ENCODE results near the gene ZNF136. TPM values are rescaled to one million over a fixed set of nuclear protein-coding genes. Genes with fewer than 3 reads are reported as not detected.

Gene ZNF136
- total and polyA plus RNA-seq, 9 of the 15 experiments (the other 6 are each of a cell fraction or from before 2014, with no cell fraction given) = 1.0 to 5.3 (median 3.1) TPM

GRCh38 chr19:12237143-12237839, 74.4 kb downstream of the ZNF136 start:
- POLR2A ChIA-PET = interaction anchor here (0.6 kb wide), 1 partner anchor 75 kb away, joined by 3 read pairs; the partner anchor contains the start of gene ZNF136
- WGBS (ENCODE audit: insufficient coverage, low coverage, missing lambda C conversion rate) = 12% methylated on average over 30 of the region's 37 CpGs
- no peak for FAIRE-seq
- ATAC-seq = no peak
- Histone ChIP-seq H3K9ac (ENCODE audit: insufficient read depth in 1 of 2, low read depth in 2 of 2, low read length in 2 of 2) (no peak overlapping the region; a peak in 1 of 4 replicates), H3K27ac (ENCODE audit: extremely low read depth, low read depth, low read length) (no peak overlapping the region), H3K9me1 (ENCODE audit: control insufficient read depth, insufficient read depth, low read length) (no peaks in the 10 kb centered on the region), H2AFZ (ENCODE audit: low read depth, low read length) (no peak overlapping the region), H3K36me3 (ENCODE audit: control insufficient read depth, insufficient read depth, low read length) (no peaks in the 10 kb centered on the region), H3K4me2 (ENCODE audit: insufficient read depth, low read length) (no peak overlapping the region), H4K20me1 (replicated peaks; ENCODE audit: control insufficient read depth, insufficient read depth, low read length) (no peaks in the 10 kb centered on the region), H3K79me2 (ENCODE audit: control insufficient read depth, insufficient read depth, low read length) (no peaks in the 10 kb centered on the region), H3K4me1 (replicated peaks in 1 of 2; ENCODE audit: control insufficient read depth in 2 of 2, insufficient read depth in 2 of 2, low read length in 2 of 2) (peaks cover 0 to 7% of the 10 kb centered on the region in 2 experiments; a peak in 2 of 5 replicates), H3K4me3 (no peak overlapping the region), H3K27me3 (ENCODE audit: control insufficient read depth in 2 of 2, insufficient read depth in 2 of 2, low read length in 2 of 2) (peaks cover 7 to 11% of the 10 kb centered on the region in 2 experiments; a peak in 3 of 5 replicates), H3K9me3 (replicated peaks; ENCODE audit: control insufficient read depth, insufficient read depth, low read depth, low read length) (no peaks in the 10 kb centered on the region)
- no TSS peak for BruUV-seq (replicated peaks)
- intact Hi-C loops (cut with micrococcal nuclease) = no loop called here
- CTCF ChIA-PET (ENCODE audit: low intra/inter-chr PET ratio) = no interaction called here
- in situ Hi-C loops (cut with MboI) = no loop called here
- DNase-seq (ENCODE audit: extremely low read depth in 1 of 4, low spot score in 3 of 4) = peak in 3 of 4 experiments; percentile 14 to 27 (median 26)
- TF ChIP-seq, protein P1, sequence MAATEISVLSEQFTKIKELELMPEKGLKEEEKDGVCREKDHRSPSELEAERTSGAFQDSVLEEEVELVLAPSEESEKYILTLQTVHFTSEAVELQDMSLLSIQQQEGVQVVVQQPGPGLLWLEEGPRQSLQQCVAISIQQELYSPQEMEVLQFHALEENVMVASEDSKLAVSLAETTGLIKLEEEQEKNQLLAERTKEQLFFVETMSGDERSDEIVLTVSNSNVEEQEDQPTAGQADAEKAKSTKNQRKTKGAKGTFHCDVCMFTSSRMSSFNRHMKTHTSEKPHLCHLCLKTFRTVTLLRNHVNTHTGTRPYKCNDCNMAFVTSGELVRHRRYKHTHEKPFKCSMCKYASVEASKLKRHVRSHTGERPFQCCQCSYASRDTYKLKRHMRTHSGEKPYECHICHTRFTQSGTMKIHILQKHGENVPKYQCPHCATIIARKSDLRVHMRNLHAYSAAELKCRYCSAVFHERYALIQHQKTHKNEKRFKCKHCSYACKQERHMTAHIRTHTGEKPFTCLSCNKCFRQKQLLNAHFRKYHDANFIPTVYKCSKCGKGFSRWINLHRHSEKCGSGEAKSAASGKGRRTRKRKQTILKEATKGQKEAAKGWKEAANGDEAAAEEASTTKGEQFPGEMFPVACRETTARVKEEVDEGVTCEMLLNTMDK (IDR thresholded peaks at IDR 0.05; ENCODE audit: borderline replicate concordance, insufficient read depth, low read depth, low read length, poor library complexity, severe bottlenecking) = no peak
- TF ChIP-seq KAT8 (IDR thresholded peaks at IDR 0.05; ENCODE audit: low read depth) = no peak
- no peak for TF ChIP-seq BHLHE40 (IDR thresholded peaks at IDR 0.05; ENCODE audit: low read length)
- no peak for TF ChIP-seq TCF7L2 (IDR thresholded peaks at IDR 0.05; ENCODE audit: low read depth, low read length)
- TF ChIP-seq RUNX1 (IDR thresholded peaks at IDR 0.05; ENCODE audit: low read depth) = no peak
- TF ChIP-seq MYNN (IDR thresholded peaks at IDR 0.05) = no peak
- TF ChIP-seq MYNN (CRISPR knock-in tag; IDR thresholded peaks at IDR 0.05) = no peak
- TF ChIP-seq ZNF212 (CRISPR knock-in tag; IDR thresholded peaks at IDR 0.05) = no peak
- TF ChIP-seq, protein P2, sequence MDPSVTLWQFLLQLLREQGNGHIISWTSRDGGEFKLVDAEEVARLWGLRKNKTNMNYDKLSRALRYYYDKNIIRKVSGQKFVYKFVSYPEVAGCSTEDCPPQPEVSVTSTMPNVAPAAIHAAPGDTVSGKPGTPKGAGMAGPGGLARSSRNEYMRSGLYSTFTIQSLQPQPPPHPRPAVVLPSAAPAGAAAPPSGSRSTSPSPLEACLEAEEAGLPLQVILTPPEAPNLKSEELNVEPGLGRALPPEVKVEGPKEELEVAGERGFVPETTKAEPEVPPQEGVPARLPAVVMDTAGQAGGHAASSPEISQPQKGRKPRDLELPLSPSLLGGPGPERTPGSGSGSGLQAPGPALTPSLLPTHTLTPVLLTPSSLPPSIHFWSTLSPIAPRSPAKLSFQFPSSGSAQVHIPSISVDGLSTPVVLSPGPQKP (CRISPR knock-in tag; IDR thresholded peaks at IDR 0.05) = no peak
- TF ChIP-seq E2F6 (IDR thresholded peaks at IDR 0.05; ENCODE audit: borderline replicate concordance in 1 of 2, extremely low read depth in 1 of 2, insufficient read depth in 1 of 2, insufficient read length in 1 of 2, low read depth in 1 of 2, low read length in 1 of 2, poor library complexity in 1 of 2, severe bottlenecking in 1 of 2) = no peak
- TF ChIP-seq, protein P3, sequence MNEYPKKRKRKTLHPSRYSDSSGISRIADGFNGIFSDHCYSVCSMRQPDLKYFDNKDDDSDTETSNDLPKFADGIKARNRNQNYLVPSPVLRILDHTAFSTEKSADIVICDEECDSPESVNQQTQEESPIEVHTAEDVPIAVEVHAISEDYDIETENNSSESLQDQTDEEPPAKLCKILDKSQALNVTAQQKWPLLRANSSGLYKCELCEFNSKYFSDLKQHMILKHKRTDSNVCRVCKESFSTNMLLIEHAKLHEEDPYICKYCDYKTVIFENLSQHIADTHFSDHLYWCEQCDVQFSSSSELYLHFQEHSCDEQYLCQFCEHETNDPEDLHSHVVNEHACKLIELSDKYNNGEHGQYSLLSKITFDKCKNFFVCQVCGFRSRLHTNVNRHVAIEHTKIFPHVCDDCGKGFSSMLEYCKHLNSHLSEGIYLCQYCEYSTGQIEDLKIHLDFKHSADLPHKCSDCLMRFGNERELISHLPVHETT (CRISPR knock-in tag; conservative IDR thresholded peaks at IDR 0.05 in 1 of 2, IDR thresholded peaks at IDR 0.05 in 1 of 2) = no peak
- TF ChIP-seq MBD2 (IDR thresholded peaks at IDR 0.05; ENCODE audit: borderline replicate concordance, low read depth) = no peak
- TF ChIP-seq ZSCAN29 (IDR thresholded peaks at IDR 0.05) = no peak

All from K562 (cell line).